IPS-11a (cell line): ENCODE data around the gene JARID2.
"Not testable (repeated sequence)": the region's sequence is repeated elsewhere in the genome, so short reads cannot be mapped to it uniquely, and the experiment has no call there.

Experiments used
- H3K4me3 ChIP-seq: one replicate; pipeline ENCODE4 v1.5.1; 2013; ENCODE audit warnings: low read depth, low read length, control low read depth

JARID2 gene

DNA sequence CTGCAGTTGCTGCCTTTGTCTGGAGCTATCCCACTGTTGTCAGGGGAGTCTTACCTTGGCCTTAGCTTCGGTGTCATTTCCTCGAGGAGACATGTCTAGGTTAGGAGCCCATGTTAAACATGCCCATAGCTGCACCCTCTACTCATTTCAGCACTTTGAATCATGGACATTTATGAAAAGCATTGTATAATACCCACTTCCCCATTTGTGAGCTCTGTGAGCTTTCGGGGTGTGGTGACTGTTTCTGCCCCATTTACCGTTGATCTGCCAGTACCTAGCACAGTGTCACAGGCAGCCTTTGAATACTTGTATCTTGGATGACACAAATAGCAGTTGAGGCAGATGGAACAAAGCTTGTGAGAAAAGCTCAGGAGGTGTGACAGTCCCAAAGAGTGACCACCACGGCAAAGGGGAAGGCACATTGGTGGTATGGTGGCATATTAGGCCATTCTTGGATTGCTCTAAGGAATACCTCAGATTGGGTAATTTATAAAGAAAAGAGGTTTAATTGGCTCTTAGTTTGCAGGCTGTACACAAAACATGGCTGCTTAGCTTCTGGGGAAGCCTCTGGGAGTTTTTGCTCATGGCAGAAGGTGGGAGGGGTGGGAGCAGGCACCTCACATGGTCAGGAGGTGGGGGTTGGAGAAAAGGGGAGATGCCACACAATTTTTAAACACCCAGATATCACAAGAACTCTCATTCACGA, 42.0 kb downstream of the JARID2 start:
- H3K4me3 ChIP-seq, result no peak overlapping the region

DNA sequence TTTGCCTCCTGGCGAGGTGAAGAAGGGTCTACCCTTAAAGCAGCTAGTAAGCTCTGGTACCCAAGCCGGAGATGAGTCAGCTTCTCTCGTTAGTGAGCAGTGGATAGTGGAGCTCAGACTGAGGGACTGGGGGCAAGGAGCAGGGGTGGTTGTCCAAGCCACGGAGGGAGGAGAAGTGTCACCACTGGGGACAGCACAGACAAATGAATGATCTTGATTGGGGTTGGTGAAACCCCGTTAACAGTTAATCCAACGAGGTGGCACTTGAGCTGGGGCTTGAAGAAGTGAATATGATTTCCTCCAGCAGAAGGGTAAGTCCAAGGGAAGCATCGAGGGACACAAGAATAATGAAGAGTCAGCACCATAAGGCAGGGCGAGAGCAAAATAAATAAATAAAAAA, 43.0 kb downstream of the JARID2 start:
- H3K4me3 ChIP-seq, result no peak overlapping the region

DNA sequence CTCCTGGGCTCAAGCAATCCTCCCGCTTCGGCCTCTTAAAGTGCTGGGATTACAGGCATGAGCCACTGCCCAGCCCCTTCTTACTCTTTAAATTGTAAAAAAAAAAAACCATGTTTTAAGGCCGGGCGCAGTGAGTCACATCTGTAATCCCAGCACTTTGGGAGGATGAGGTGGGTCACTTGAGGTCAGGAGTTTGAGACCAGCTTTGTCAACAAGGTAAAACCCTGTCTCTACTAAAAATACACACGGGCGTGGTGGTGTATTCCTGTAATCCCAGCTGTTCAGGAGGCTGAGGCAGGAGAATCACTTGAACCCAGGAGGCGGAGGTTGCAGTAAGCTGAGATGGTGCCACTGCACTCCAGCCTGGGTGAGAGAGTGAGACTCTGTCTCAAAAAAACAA, 43.6 kb downstream of the JARID2 start:
- not testable (repeated sequence) for H3K4me3 ChIP-seq

DNA sequence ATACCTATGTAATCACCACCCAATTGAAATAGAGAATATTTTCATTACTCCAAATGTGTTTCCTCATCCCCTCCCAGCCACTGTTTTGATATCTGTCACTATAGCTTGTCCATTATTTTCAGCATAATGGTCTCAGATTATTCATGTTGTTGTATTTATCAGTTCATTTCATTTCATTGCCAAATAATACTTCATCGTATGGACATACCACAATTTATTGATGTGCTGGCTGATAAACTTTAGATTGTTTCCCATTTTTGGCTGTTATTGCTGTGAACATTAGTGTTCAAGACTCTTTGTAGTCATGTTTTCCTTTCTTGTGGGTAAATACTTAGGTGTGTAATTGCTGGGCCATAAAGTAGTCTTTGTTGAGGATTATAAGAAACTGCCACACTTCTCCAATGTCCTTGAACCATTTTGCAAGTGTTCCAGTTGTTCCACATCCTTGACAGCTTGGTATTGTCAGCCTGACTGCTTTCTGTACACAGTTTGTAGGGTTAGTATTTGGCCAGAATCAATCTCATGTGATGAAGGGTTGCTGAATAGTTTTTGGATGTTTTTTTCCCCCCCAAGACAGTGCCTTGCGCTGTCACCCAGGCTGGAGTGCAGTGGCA, 44.3 kb downstream of the JARID2 start:
- no peak overlapping the region for H3K4me3 ChIP-seq

DNA sequence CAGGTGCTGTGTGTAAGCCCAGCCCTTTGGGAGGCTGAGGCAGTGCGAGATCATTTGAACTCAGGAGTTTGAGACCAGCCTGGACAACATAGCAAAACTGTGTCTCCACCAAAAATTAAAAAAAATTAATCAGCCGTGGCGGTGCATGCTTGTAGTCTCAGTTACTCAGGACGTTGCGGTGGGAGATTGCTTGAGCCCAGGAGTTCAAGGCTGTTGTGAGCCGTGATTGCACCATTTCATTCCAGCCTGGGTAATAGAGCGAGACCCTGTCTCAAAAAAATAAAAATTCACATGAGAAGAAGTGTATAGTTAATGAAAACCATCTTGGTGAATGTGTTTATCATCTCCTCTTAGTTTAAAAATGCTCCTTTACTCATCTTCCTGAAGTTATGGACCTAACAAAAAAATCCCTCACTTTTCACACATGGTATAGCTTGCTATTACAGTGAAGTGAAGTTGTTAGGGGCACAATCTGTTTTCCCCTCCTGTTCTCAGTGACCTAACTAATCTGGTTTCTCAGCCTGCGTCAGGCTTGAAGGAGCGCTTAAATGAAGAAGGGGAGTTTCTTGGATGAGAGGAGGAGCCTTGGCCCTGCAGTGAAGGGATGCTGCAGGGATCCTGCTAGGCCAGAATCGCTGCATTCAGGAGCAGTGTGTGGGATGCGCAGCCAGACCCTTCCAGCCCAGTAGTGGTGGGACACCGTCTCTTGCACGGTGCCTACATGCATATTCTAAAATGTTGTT, 45.3 kb downstream of the JARID2 start:
- no peak overlapping the region for H3K4me3 ChIP-seq

DNA sequence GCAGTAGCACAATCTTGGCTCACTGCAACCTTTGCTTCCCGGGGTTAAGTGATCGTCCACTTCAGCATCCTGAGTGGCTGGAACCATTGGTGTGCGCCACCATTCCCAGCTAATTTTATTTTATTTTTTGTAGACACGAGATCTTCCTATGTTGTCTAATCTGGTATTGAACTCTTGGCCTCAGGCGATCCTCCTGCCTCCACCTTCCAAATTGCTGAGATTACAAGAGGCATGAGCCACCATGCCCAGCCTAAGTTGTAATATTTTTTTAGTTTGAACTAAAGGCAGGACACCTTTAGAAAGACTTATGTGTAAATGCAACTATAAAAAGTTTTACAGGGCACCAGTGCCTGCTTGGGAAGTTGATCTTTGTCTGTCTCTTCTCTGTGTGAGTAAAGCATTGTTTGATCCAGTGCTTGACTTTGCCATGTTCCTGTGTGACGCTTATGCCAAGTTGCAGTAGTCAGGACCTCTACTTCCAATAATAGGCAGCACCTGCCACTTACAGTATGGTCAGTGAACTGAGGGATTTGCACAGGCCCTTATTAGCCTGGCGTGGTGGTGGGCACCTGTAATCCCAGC, 46.9 kb downstream of the JARID2 start:
- H3K4me3 ChIP-seq, result no peak overlapping the region

DNA sequence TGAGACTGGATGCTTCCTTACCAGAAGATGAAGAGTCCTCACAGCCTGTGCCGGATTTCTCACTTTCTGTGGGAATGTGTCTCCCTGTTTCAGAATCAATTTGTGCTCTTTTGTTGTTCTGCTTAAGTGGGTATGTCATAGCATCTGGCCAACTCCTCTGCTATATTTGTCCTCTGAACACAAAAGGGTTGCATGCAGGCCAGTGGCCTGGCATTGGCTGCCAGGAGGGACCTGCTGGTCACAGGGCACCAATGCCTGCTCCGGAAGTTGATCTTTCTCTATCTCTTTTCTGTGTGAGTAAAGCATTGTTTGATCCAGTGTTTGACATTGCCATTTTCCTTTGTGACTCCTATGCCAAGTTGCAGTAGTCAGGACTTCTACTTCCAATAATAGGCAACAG, 47.8 kb downstream of the JARID2 start:
- H3K4me3 ChIP-seq, result no peak overlapping the region

DNA sequence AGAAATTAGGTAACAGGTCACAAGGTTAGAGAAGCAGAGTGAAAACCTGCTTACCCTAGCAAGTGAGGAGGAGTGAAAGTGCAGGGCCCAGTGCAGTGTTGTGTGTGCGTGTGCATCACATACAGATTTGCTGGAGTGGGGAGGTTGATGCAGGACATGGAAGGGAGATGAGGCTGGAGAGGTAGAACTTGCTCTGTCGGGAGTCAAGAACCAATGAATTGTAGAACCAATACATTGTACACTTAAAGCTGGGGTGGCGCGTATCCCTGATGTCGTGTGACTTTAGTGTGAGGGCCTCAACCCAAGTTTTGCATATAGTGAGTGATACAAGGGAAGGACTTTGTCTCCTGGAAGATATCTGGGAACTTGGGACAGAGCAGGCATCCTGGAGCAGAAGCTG, 48.6 kb downstream of the JARID2 start:
- no peak overlapping the region for H3K4me3 ChIP-seq

DNA sequence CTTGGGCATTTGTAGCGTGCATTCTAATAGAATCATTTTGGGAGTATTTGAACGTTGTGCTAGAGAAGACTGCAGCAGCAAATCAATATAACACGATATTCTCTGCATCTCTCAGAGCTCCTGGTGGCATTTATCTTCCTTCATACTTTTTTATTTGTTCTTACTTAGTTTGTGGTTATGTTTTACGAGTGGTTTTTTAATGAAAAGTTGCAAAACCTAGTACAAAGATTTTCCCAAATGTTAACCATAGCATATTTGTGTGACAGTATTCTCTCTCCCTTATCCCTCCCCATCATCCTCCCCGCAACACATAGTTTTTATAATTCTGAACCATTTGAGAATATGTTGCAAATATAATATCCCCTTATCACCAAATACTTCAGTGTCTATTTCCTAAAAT, 50.4 kb downstream of the JARID2 start:
- no peak overlapping the region for H3K4me3 ChIP-seq

DNA sequence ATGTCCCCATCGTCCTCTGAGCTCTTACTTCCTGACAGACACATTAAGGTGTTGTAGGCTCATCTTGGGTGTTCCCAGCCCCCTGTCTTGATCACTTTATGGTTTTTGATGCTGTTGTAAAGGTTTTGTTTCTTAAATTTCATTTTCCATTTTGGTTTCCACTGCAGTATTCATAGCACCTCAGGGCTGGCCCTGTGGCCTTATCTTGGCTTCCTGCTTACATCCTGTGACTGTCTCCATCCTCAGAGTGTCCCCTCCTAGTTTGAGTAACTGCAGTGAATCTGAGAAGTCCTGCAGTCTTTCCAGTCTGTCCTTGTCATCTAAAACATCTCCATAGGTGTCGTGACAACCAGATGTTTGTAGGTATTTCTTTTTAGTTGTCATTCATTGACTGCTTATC, 50.9 kb downstream of the JARID2 start:
- no peak overlapping the region for H3K4me3 ChIP-seq

DNA sequence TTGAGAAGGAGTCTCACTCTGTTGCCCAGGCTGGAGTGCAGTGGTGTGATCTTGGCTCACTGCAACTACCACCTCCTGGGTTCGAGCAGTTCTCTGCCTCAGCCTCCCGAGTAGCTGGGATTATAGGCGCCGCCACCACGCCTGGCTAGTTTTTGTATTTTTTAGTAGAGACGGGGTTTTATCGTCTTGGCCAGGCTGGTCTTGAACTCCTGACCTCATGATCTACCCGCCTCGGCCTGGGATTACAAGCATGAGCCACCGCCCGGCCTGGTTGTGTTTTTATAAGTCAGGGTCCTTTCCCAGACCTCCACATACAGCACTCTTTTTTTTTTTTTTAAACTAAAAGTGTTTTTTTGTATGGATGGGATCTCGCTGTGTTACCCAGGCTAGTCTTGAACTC, 51.3 kb downstream of the JARID2 start:
- not testable (repeated sequence) for H3K4me3 ChIP-seq

DNA sequence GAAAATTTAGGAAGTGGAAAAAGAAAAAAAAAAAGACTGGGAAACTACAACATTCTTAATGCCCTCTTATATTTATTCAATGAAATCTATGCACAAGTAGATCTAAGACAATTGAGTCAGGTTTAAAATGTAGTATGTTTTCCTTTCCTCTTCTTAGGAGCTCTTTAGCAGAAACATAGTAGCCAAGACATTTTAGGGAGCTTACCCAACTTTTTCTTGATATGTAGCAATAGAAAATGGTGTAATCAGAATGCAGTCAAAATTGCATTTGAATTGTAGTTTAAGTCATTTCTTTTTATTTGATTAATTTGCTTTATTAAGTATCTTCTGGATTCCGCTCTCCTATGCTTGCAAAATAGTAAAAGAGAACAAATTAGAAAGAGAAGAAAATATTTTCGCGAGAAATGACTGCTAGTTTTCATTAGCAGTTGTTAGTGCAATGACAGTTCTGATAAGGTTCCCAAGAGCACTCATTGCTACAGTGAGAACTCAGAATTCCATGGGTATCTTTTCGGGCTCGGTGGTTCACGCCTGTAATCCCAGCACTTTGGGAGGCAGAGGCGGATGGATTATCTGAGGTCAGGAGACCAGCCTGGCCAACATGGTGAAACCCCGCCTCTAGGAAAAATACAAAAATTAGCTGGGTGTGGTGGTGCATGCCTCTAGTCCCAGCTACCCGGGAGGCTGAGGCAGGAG, 52.2 kb downstream of the JARID2 start:
- no peak overlapping the region for H3K4me3 ChIP-seq

DNA sequence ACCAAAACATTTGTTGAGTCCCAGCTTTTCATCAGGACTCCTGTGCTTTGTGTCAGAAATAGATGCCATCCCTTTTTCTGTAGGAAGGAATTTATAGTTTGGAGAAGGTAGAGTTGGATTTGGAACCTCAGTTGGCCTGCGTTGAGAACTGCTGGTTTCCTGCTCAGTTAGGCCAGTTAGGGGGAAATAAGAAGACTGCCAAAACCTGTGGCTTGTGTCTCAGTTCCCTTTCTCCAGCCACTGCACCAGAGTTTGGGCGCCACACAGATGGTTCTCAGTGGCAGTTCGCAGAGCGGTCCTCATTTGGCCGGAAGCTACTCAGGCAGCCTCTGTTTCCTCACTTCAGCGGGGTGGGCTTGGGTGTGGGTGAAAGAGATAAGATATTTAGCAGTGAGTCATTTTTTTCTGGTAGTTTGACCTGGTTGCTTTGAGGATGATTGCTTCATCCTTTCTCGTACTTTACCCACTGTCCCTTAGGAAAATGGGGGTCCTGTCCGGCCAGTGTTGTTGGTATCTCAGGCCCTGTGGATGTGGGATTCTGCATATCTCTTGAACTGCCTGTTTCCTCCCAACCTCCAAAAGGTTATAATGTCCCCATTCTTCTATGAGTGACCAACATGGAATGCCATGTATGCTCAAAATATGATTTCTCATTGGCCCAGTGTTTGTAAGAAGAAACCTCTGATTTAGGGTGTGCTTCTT, 53.7 kb downstream of the JARID2 start:
- H3K4me3 ChIP-seq, result no peak overlapping the region

DNA sequence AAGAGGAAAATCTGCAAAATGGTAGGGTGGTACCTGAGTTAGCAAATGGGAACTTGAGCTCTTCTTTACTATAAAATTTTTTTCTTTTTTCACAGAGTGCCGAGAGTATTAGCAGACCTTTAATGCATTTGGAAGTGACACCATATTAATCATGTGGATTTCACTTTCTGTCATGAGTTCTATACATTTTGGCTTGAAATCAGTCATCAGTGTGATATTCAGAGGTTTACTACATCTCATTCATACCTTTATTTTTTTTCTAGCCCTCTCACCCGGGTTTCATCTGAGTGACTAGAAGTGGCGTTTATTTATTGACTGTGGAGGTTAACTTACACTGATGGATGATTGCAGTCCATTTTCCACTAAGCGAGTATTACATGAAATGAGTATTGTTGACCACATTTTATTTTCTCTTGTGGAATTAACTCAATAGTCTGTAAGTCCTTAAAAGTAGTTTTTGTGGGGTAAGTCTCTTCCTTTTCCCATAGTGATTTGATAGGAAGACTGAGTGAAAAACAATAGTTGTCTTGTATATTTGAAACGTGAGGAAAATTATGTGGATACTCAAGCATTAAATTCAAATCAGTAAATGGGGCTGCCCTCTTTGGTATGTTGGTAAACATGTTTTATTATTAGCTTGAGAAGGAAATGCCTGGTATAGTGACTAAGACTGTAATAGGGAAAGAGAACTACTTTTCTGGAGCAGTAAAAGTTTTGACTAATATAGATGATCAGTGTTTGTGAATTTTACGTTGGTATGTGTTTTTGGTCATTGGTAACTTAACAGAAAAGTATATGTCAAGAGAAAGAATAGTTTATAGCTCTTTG, 55.5 kb downstream of the JARID2 start:
- H3K4me3 ChIP-seq, result no peak overlapping the region

DNA sequence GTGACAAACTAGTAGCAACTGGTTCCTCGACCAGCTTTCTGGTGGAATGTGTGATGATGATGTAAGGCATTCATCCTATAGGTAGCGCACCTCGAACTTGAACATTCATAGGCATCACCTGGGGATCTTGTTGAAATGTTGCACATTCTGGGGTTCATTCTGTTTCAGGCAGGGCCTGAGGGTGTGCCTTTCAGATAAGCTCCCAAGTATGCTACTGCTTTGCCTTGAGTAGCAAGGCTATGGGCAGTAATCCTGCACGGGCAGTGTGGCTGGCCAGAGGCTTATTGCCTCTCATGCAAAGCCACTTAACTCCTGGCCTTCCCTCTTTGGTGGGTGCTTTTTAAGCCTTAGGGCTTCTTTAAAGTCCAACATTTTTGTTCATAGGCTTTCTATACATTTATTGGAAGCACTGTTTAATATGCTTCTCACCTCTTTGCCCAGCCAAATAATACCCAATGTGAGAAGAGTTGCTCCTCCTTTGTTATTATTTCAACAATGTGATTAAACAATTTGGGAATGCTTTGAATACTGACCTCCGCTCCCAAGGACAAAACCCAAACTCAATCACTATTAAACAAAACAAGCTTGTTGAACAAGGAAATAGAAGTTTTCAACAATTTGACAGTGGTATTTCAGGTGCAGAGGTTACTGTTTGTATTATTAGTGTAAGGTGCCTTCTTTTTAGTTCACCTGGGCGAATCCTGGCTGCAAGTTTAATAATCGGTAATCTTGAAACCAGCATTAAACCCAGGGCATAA, 57.5 kb downstream of the JARID2 start:
- H3K4me3 ChIP-seq, result no peak overlapping the region

DNA sequence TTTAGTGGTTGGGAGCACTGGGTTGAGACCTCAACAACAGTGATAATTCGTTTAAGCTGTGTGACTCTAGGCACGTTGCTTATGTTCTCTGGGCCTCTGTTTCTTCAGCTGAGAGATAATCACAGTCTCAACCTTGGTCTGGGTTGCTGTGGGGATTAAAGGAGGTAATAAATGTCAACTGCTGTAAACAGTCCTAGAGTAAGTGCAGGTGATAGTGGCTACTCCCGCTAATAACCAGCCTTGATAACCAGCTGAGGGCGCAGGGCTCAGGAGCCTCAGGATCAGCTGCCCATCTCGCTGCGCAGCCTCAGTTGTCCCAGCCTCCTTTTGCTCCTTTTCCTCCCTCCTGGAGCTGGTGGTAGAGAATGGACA, 58.0 kb downstream of the JARID2 start:
- no peak overlapping the region for H3K4me3 ChIP-seq

DNA sequence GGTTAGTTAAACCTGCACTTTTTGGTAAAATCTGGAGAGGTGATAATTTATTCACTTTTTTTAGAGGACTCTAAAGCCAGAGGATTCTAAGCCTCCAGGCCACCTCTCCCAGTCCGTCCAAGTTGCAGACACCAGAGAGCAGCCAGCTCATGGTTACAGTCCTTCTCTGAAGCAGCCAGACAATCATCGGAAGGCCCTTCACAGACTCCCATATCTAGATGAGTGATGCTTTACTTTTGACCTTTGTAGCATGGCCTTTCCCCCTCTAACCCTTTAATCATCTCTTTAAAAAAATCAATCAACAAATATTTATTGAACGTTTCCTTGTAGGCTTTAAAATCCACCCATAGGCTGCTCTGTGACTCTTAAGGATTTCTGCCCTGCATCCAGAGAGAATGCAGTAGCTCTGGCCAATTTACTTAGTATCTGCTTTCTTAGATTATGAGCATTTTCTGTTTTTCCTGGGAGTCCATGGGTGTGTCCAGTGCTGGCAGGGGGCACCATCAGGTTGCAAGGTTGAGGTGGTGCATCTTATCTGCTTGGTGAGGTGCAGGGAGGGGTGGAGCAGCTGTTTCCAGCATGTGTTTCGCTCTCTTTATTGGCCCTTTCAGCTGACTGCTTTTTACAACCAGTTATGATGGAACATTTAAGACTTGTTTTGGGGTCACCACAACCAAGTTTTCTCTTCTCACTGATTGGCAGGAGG, 58.6 kb downstream of the JARID2 start:
- no peak overlapping the region for H3K4me3 ChIP-seq

DNA sequence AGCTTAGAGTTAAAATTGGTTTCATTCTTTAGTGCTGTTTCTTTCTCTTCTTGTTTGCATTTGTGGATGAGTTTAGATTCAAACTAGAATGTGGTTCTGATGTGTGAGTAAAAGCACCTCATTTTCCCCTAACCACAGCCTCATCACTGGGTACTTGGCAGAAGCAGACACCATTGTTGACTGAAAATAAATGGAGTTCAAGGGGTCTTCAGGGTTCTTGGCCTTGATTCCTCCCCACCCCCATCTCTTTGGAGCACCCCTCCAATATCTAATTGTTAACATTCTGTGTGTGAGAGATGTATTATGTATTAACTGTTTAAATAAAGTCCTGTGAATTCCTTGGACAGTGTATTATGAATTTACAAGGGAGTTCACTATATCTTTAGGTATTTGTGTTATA, 59.6 kb downstream of the JARID2 start:
- no peak overlapping the region for H3K4me3 ChIP-seq

DNA sequence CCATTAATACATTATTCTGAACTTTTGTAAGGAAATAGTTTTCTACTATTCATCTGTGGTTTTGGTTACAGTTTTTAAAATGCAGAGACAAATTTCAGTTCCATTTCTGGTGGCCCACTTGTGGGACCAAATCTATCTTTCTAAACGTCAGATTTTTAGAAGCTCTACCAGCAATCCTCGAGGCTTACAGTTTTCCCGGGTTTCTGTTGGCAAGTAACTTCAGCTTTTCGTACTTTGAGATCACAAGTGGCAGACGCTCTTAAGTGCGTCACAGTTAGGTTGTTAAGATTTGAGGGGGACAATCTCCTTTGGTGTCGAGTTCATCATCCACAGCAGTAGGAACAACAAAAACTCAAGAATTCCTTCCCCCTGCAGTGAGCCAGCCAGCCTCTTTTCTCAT, 60.0 kb downstream of the JARID2 start:
- H3K4me3 ChIP-seq, result no peak overlapping the region
